HG03342 (cell line): Measurements from ENCODE around the gene TTLL10.

ENCODE experiments used
- ATAC-seq: cut with Tn5 transposase; IDR thresholded peaks from one replicate; pipeline ENCODE4 v1.9.1; 2021; ENCODE audit warnings: mild to moderate bottlenecking, moderate library complexity; ENCODE audit not compliant: unreplicated experiment

Gene TTLL10

GRCh38 chr1:1157033-1157365, 16.7 kb upstream of the TTLL10 start:
- ATAC-seq = no peak

GRCh38 chr1:1157426-1157913, 16.2 kb upstream of the TTLL10 start:
- ATAC-seq = peak; percentile 39

GRCh38 chr1:1157914-1158710, 15.6 kb upstream of the TTLL10 start:
- peak; percentile 39 for ATAC-seq

- ATAC-seq = no peak
These were observed 13.3 kb upstream of the TTLL10 start for GRCh38 chr1:1160281-1160930.

GRCh38 chr1:1161078-1161682, 12.5 kb upstream of the TTLL10 start:
- ATAC-seq = no peak

GRCh38 chr1:1161683-1162079, 12.0 kb upstream of the TTLL10 start:
- no peak for ATAC-seq

- no peak for ATAC-seq
These were observed 10.8 kb upstream of the TTLL10 start for GRCh38 chr1:1162597-1163537.

GRCh38 chr1:1163538-1164070, 10.1 kb upstream of the TTLL10 start:
- no peak for ATAC-seq

- no peak for ATAC-seq
These were observed 9.3 kb upstream of the TTLL10 start for GRCh38 chr1:1164361-1164700.

- ATAC-seq = no peak
These were observed 8.8 kb upstream of the TTLL10 start for GRCh38 chr1:1164701-1165451.

GRCh38 chr1:1165485-1165884, 8.2 kb upstream of the TTLL10 start:
- no peak for ATAC-seq

- ATAC-seq = no peak
These were observed 7.7 kb upstream of the TTLL10 start for GRCh38 chr1:1165900-1166421.

- ATAC-seq = no peak
These were observed 6.9 kb upstream of the TTLL10 start for GRCh38 chr1:1166642-1167397.

- no peak for ATAC-seq
These were observed 6.3 kb upstream of the TTLL10 start for GRCh38 chr1:1167398-1167821.

GRCh38 chr1:1167841-1168450, 5.7 kb upstream of the TTLL10 start:
- ATAC-seq = no peak

GRCh38 chr1:1168451-1169411, 4.9 kb upstream of the TTLL10 start:
- no peak for ATAC-seq

GRCh38 chr1:1169429-1170214, 4.1 kb upstream of the TTLL10 start:
- ATAC-seq = no peak
